ENCODE measurements around the gene SLC15A4. TPM values are rescaled to one million over a fixed set of nuclear protein-coding genes. Genes with fewer than 3 reads are reported as not detected.

SLC15A4 gene
- polyA plus RNA-seq, 3 donors: 5.4 to 46.6 (median 14.8) TPM

DNA sequence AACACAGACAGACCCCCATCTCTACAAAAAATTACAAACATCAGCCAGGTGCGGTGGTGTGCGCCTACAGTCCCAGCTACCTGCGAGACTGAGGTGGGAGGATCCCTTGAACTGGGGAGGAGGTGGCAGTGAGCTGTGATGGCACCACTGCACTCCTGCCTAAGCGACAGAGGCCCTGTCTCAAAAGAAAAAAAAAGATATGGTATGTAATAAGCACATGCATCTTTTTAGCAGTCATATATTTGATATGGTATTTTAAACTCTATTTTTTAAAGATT, 7.2 kb downstream of the SLC15A4 start:
- Histone ChIP-seq H3K79me2 (ENCODE audit: insufficient read depth, low read length) (peaks cover 100% of the 10 kb centered on the region), H3K4me1 (ENCODE audit: control insufficient read depth in 1 of 2, insufficient read depth in 2 of 2, low read length in 2 of 2) (peaks cover 56 to 65% of the 10 kb centered on the region in 2 donors), H3K27ac (ENCODE audit: low read depth in 1 of 2, low read length in 2 of 2) (peak overlapping the region; percentile 48 to 82), H3K36me3 (replicated peaks in 1 of 2; ENCODE audit: control insufficient read depth in 1 of 2, insufficient read depth in 2 of 2, low read length in 2 of 2) (peaks cover 22 to 42% of the 10 kb centered on the region in 2 donors), H3K27me3 (ENCODE audit: control insufficient read depth in 2 of 2, insufficient read depth in 2 of 2, low read length in 2 of 2) (no peaks in the 10 kb centered on the region), H3K9me3 (replicated peaks in 1 of 2; ENCODE audit: control insufficient read depth in 1 of 2, insufficient read depth in 1 of 2, low read length in 2 of 2) (no peaks in the 10 kb centered on the region), H3K4me2 (replicated peaks; ENCODE audit: extremely low read depth, low read length, poor library complexity, severe bottlenecking) (no peak overlapping the region), H3K4me3 (replicated peaks in 1 of 3; ENCODE audit: low read depth in 2 of 3, low read length in 3 of 3) (peak overlapping the region in 1 of 3 experiments; percentile 41), H4K20me1 (ENCODE audit: insufficient read depth, low read length) (peaks cover 77% of the 10 kb centered on the region), H2AFZ (ENCODE audit: insufficient read depth, low read depth, low read length, poor library complexity, severe bottlenecking) (no peak overlapping the region), H3K9ac (ENCODE audit: insufficient read depth, low read length, poor library complexity, severe bottlenecking) (no peak overlapping the region)
- Mint-ChIP-seq H3K27ac (peak overlapping the region; percentile 28 to 93 (median 86)), H3K36me3 (peaks cover 48 to 67% of the 10 kb centered on the region in 2 donors), H3K9me3 (no peaks in the 10 kb centered on the region), H3K27me3 (ENCODE audit: low read depth in 3 of 3) (no peaks in the 10 kb centered on the region), H3K4me3 (no peak overlapping the region), H3K4me1 (peaks cover 60% of the 10 kb centered on the region)
- no CpG with 5 or more reads among the region's 4 CpGs for WGBS (ENCODE audit: insufficient coverage)
- intact Hi-C loops (cut with micrococcal nuclease): loop anchor here in 1 of 2 donors (5.0 kb wide), 1 partner anchor 36 kb away; the partner anchor contains the start of gene GLT1D1
- DNase-seq: no peak
- TF ChIP-seq, protein P1, sequence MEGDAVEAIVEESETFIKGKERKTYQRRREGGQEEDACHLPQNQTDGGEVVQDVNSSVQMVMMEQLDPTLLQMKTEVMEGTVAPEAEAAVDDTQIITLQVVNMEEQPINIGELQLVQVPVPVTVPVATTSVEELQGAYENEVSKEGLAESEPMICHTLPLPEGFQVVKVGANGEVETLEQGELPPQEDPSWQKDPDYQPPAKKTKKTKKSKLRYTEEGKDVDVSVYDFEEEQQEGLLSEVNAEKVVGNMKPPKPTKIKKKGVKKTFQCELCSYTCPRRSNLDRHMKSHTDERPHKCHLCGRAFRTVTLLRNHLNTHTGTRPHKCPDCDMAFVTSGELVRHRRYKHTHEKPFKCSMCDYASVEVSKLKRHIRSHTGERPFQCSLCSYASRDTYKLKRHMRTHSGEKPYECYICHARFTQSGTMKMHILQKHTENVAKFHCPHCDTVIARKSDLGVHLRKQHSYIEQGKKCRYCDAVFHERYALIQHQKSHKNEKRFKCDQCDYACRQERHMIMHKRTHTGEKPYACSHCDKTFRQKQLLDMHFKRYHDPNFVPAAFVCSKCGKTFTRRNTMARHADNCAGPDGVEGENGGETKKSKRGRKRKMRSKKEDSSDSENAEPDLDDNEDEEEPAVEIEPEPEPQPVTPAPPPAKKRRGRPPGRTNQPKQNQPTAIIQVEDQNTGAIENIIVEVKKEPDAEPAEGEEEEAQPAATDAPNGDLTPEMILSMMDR (IDR thresholded peaks at IDR 0.05): no peak

DNA sequence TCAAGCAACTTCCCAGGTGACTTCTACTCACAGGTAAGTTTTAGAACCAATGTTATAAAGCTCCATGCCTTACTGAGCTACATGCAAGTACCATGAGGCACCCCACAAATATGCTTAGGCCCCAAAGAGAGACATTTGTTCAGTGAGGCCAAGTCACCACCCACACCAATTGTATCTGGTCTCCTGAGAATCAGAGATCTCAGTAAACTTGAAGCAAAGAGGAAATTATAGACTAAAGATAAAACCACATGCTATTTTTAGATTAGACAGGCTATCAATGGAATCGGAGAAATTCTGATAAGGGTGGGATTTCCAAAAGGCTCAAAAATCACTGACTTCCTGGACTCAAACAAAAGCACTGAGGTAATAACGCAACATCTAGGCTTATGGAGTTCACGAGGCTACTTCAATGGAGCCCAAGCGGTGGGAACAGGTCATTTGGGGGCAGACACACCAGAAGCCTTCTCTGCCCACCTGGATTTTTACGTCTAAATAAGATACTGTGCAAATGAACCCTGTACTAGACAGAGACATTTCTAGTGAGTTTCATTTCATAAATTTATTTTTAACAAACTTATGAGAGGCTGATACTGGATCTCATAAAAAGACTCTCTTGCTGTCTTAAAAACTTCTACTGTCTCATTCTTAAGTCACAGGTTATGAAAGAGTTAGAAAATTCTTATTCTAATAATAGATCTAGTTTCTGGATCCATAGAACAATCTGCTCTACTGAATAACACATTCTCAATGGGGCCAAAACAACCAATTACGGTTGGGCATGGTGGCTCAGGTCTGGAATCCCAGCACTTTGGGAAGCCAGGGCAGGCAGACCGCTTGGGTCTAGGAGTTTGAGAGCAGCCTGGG, 7.7 kb downstream of the SLC15A4 start:
- Mint-ChIP-seq H3K4me3 (no peak overlapping the region), H3K9me3 (no peaks in the 10 kb centered on the region), H3K27ac (peak overlapping the region; percentile 28 to 92 (median 82)), H3K4me1 (peaks cover 58% of the 10 kb centered on the region), H3K36me3 (peaks cover 46 to 65% of the 10 kb centered on the region in 2 donors), H3K27me3 (ENCODE audit: low read depth in 3 of 3) (peaks cover 0 to 2% (median 0%) of the 10 kb centered on the region in 3 donors)
- Histone ChIP-seq H3K9ac (ENCODE audit: insufficient read depth, low read length, poor library complexity, severe bottlenecking) (no peak overlapping the region), H3K4me1 (ENCODE audit: control insufficient read depth in 1 of 2, insufficient read depth in 2 of 2, low read length in 2 of 2) (peaks cover 55 to 65% of the 10 kb centered on the region in 2 donors), H3K27me3 (ENCODE audit: control insufficient read depth in 2 of 2, insufficient read depth in 2 of 2, low read length in 2 of 2) (no peaks in the 10 kb centered on the region), H3K4me2 (replicated peaks; ENCODE audit: extremely low read depth, low read length, poor library complexity, severe bottlenecking) (no peak overlapping the region), H4K20me1 (ENCODE audit: insufficient read depth, low read length) (peaks cover 78% of the 10 kb centered on the region), H3K27ac (ENCODE audit: low read depth in 1 of 2, low read length in 2 of 2) (peak overlapping the region; percentile 48 to 82), H3K36me3 (replicated peaks in 1 of 2; ENCODE audit: control insufficient read depth in 1 of 2, insufficient read depth in 2 of 2, low read length in 2 of 2) (peaks cover 22 to 42% of the 10 kb centered on the region in 2 donors), H3K9me3 (replicated peaks in 1 of 2; ENCODE audit: control insufficient read depth in 1 of 2, insufficient read depth in 1 of 2, low read length in 2 of 2) (no peaks in the 10 kb centered on the region), H3K4me3 (replicated peaks in 1 of 3; ENCODE audit: low read depth in 2 of 3, low read length in 3 of 3) (no peak overlapping the region), H3K79me2 (ENCODE audit: insufficient read depth, low read length) (peaks cover 100% of the 10 kb centered on the region), H2AFZ (ENCODE audit: insufficient read depth, low read depth, low read length, poor library complexity, severe bottlenecking) (no peak overlapping the region)
- WGBS (ENCODE audit: insufficient coverage): 76% methylated on average over 5 of the region's 7 CpGs
- TF ChIP-seq, protein P1 (IDR thresholded peaks at IDR 0.05): no peak
- intact Hi-C loops (cut with micrococcal nuclease): loop anchor here in 1 of 2 donors (5.0 kb wide), 1 partner anchor 36 kb away; the partner anchor contains the start of gene GLT1D1
- no peak for DNase-seq

Data from CD14-positive monocyte (primary cell).